ENCODE measurements around the gene STK32B. TPM values are rescaled to one million over a fixed set of nuclear protein-coding genes. Genes with fewer than 3 reads are reported as not detected.

Gene STK32B
- total and polyA plus RNA-seq, 2 of the 4 experiments (the other 2 are of a cell fraction) = 5.5 to 6.3 TPM

GRCh38 chr4:5372198-5372597 is 320.9 kb downstream of the STK32B start:
- Histone ChIP-seq H4K8ac (ENCODE audit: low read depth in 2 of 2, low read length in 2 of 2) (peak overlapping the region; percentile 77 to 90; a peak in 3 of 4 replicates), H2AK5ac (ENCODE audit: low read depth, low read length) (peak overlapping the region; percentile 76), H3K36me3 (ENCODE audit: control insufficient read depth, insufficient read depth, low read length) (no peaks in the 10 kb centered on the region), H2BK15ac (ENCODE audit: low read depth, low read length) (peak overlapping the region; percentile 69; the same call in 1 of the 3 replicates), H3K4me1 (ENCODE audit: control insufficient read depth, insufficient read depth, low read length) (peaks cover 9% of the 10 kb centered on the region), H3K27ac (ENCODE audit: insufficient read depth, low read length) (peak overlapping the region; percentile 61), H3K4ac (ENCODE audit: low read depth, low read length) (peak overlapping the region; percentile 95), H3K9me3 (ENCODE audit: control insufficient read depth, insufficient read depth, low read length) (peaks cover 7% of the 10 kb centered on the region), H3K56ac (ENCODE audit: extremely low read depth, insufficient read depth, low read length) (peak overlapping the region; percentile 82), H2BK5ac (ENCODE audit: low read depth, low read length, poor library complexity, severe bottlenecking) (peak overlapping the region; percentile 25), H2BK120ac (ENCODE audit: low read depth, low read length) (peak overlapping the region; percentile 94), H4K5ac (ENCODE audit: low read depth, low read length) (peak overlapping the region; percentile 69), H3K27me3 (ENCODE audit: control insufficient read depth, insufficient read depth, low read length) (no peaks in the 10 kb centered on the region), H3K18ac (ENCODE audit: low read depth, low read length) (peak overlapping the region; percentile 55), H3K4me2 (ENCODE audit: low read depth, low read length) (no peak overlapping the region), H2AK9ac (replicated peaks; ENCODE audit: low read depth, low read length, poor library complexity) (peak overlapping the region; percentile 8), H3K14ac (replicated peaks; ENCODE audit: low read depth, low read length) (peak overlapping the region; percentile 70), H3K4me3 (ENCODE audit: insufficient read depth, low read depth, low read length) (no peak overlapping the region), H3K9me1 (ENCODE audit: insufficient read depth, low read length) (peaks cover 22% of the 10 kb centered on the region), H3K23ac (ENCODE audit: low read depth, low read length) (peak overlapping the region; percentile 67; the same call in 1 of the 2 replicates), H3K9ac (ENCODE audit: low read depth, low read length) (no peak overlapping the region), H4K20me1 (ENCODE audit: insufficient read depth, low read length) (no peaks in the 10 kb centered on the region; the same call in 1 of the 2 replicates), H2AFZ (replicated peaks; ENCODE audit: low read length, poor library complexity) (no peak overlapping the region), H3K79me1 (ENCODE audit: low read depth in 1 of 2, low read length in 2 of 2) (peaks cover 0 to 11% of the 10 kb centered on the region in 2 experiments; a peak in 2 of 4 replicates), H2BK20ac (ENCODE audit: low read depth, low read length) (peak overlapping the region; percentile 95), H4K91ac (ENCODE audit: insufficient read depth, low read depth, low read length) (peak overlapping the region; percentile 96)
- BruUV-seq (replicated peaks) = no TSS peak
- no peak for ATAC-seq (ENCODE audit: low read depth)
- in situ Hi-C loops (cut with MboI; ENCODE audit: low sequenced_read_pairs) = no loop called here
- TF ChIP-seq RAD21 (IDR thresholded peaks at IDR 0.05; ENCODE audit: low read length) = no peak
- no peak for TF ChIP-seq MAZ (IDR thresholded peaks at IDR 0.05; ENCODE audit: borderline replicate concordance, low read depth, low read length)
- TF ChIP-seq RFX5 (IDR thresholded peaks at IDR 0.05; ENCODE audit: low read depth, low read length) = no peak
- no peak for TF ChIP-seq MAFK (IDR thresholded peaks at IDR 0.05; ENCODE audit: low read depth, low read length)
- no peak for TF ChIP-seq FOS (IDR thresholded peaks at IDR 0.05; ENCODE audit: low read depth, low read length)
- no peak for TF ChIP-seq USF2 (IDR thresholded peaks at IDR 0.05; ENCODE audit: low read depth, low read length)
- no peak for TF ChIP-seq NFE2L2 (IDR thresholded peaks at IDR 0.05; ENCODE audit: low read depth, low read length)
- dilution Hi-C loops (cut with HindIII; ENCODE audit: low sequenced_read_pairs, unreplicated experiment) = no loop called here
- no peak for DNase-seq
- ChIA-PET CTCF (interaction anchor here (1.1 kb wide), 1 partner anchor 10 kb away, joined by 4 read pairs; no protein-coding TSS in a partner anchor), POLR2A (ENCODE audit: unreplicated experiment) (no interaction called here)
- intact Hi-C loops (cut with micrococcal nuclease) = loop anchor here (5.0 kb wide), 1 partner anchor 335 kb away; no protein-coding TSS in a partner anchor
- whole genome bisulfite sequencing, 2 experiments (ENCODE audit: extremely low coverage in 2 of 2, insufficient read length in 1 of 2) = 38% methylated on average over 2 of the region's 6 CpGs; no CpG with 5 or more reads in 1 of the 2 experiments
